HG03439 (cell line): ENCODE data around the gene HS6ST1.
A peak's percentile ranks its signal among the peaks of the same experiment; 100 is the strongest.

Experiments
- ATAC-seq: cut with Tn5 transposase; IDR thresholded peaks from one replicate; pipeline ENCODE4 v1.9.1; 2021; ENCODE audit warnings: mild to moderate bottlenecking, moderate library complexity; ENCODE audit not compliant: unreplicated experiment

HS6ST1 gene, protein sequence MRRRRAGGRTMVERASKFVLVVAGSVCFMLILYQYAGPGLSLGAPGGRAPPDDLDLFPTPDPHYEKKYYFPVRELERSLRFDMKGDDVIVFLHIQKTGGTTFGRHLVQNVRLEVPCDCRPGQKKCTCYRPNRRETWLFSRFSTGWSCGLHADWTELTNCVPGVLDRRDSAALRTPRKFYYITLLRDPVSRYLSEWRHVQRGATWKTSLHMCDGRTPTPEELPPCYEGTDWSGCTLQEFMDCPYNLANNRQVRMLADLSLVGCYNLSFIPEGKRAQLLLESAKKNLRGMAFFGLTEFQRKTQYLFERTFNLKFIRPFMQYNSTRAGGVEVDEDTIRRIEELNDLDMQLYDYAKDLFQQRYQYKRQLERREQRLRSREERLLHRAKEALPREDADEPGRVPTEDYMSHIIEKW

DNA sequence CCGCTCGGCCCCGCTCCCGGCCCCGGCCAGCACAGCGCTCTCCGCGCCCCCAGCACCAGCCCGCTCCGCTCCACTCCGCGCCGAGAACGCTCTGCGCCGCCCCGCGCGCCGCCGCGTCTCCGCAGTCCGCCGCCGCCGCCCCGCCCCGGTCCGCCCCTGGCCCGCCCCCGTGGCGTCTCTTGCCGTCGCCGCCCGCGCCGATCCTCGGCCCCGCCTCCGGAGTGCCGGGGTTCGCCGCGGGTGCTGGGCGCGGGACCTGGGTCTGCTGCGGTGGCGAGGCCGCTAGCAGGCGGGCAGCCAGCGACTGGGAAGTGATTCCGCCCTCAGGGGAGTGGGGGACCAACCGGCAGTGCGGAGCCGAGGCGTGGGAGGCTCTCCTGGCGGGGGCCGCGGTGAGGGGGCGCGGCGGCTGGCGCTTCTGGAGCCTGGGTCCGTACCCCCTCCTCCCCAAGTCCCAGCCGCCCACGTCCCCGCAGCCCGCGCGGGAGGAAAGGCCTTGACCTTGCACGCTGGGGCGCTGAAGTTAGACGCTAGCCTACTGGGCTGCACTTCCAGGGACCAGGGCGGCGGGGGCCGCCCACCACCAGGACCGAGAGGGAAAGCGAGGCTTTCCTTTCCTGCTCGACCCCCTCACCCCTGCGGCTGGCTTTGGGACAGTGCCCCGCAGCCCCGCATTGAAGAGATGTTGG lies at the start of gene HS6ST1:
Gene HS6ST1, minus strand, starts transcription at position 93 of the 689 bp plus-strand sequence. CDS start 305 bp downstream, outside the sequence.
- peak; percentile 64 for ATAC-seq

DNA sequence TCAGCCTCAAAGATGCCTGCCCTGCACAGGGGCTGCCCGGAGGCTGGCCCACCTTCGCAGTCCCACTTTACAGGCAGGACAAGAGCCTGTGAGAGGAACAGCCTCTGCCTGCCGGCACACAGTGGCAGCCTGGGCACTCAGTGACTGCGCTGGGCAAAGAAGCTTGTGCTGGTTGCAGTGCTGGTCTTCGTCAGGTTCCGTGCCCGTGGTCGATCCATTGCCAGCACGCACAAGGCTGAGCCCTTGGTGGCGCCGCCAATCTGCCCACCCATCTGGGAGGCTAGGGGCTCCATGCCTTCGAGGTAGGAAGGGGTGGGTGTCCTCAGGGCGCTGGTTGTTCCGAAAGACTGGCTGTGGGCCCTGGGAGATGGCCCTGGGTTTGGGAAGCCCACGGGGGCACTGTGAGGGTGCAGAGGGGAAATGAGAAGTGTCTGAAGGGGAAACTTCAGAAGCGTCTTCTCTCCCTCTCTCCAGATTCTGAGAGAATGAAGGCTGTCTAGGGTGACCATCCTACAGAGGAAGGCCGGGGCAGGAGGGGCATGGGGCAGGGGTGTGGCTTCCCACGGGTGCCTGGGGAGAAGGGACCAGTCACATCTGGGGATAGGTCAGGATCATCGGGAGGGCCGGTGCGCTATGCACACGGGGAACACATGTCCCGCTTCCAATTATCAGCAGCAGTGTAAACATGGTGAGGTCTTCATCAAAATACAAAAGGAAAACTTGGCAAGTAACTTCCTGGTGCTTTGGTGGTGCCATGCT lies 49.1 kb upstream of the HS6ST1 start:
- no peak for ATAC-seq

DNA sequence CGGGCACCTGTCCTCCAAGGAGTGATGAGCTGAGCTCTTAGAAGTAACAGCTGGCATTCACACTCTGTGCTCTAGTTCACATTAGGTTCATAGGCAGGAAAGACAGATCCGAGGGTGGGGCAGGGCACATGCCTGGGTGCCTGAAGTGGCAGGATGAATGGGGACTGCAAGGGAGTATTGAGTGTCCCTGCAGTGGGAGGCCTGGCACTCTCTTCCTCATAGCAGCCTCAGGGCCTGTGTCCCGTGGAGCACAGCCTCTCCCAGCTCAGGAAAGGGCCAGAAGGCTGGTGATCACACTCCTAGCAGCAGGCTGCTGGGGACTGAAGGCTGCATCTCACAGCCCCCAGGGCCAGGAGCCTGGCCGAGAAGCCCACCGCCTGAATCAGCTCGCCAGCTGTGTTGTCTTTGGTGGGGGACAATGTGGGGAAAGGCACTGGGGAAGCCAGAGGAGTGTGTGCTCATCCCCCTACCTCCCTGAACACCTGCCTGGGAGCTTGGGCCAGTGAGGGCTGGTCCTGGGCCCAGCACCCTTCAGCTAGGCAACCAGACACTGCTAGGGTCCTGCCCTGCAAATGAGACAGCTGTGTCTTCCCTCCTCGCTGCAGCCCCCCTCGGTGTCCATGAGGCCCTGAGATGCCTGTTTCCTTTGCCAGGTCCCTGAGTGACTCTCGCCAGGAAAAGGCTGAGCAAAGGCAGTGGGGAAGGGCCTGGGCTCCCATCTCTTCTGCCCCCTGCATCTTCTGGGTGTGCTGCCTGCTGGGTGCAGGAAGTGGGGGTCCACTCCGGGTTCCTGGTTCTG lies 48.2 kb upstream of the HS6ST1 start:
- ATAC-seq: no peak

DNA sequence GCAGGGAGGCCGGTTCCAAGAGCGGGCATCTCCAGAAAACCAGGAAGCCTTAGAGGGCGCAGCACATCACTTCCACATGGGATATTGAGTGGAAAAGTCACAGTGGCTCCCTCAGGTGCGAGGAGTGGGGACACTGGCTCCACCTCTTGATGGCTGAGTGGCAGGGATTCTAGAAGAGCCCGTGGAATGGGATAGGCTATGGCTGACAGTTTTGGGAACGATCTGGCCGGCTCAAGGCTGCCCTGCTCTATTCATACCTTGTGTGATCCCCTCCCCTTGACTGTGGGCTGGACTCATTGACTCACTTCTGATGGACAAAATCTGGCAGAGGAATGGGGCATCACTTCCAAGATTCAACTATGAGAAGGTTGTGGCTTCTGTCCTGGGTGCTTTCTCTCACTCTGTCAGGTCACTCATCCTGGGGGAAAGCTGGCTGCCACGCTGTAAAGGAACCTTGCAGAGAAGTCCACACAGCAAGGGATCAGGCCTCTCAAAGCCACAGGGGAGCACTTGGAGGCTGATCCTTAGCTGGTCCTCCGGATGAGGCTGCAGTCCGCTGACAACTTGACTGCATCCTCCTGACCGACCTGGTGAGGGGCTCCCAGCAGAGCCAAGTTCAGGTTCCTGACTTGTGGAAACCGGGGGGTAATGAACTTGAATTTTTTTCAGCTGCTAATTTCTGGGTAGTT lies 46.7 kb upstream of the HS6ST1 start:
- ATAC-seq: no peak

DNA sequence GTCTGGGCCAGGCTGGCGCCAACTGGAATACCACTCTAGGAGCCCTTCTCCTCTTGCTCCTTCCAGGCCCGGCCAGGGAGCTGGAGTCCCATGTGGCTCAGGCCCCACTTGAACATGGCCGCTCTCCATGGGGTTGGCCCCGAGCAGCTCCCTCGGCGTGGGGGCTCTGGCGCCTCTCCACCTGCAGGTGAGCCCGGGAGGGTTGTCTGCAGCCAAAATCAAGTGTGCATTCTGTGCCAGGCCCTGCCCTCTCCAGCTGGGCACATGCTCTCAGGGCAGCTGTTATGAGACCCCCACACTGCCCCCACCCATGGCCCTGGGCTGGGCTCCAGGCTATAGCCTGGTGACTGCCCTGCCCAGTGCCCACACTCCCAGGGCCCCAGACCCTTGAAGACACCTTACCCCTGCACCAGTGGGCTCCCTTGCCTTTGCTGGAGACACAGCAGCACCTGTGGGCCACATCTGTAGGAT lies 45.8 kb upstream of the HS6ST1 start:
- ATAC-seq: no peak

DNA sequence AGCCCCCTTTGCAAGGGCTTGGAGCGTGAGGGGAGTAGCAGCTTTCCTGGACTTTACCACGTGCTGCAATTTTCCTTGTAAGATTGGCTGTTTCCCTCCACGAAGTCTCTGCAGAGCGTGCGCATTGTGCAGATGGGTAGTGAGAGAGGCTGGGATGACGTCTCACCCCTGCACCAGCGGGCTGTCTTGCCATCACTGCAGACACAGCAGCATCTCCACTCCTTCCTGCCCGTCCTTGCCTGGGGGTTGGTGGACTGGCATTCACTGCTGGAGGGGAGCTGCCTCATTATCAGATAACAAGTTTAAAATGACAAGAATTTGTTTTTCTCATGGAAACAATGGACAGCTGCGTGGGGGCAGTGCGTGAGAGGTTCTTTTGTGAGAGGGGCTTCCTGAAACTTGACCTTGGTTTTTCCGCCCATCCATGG lies 45.3 kb upstream of the HS6ST1 start:
- no peak for ATAC-seq

DNA sequence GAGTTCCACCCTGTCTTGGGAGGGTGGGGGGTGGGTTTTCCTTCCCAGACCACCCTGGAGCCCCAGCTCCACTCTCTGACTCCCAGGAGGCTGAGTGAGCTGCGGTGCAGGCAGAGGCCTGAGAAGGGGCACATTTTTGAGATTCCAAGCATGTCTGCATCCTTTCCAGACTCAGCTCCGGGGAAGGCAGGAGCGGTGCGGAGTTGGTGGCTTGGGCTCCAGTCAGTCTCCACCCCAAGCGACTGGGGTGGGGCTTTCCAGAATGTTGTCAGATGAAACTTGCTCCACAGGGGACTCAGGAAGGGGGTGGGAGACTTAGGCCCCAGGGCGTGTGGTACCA lies 44.2 kb upstream of the HS6ST1 start:
- no peak for ATAC-seq

DNA sequence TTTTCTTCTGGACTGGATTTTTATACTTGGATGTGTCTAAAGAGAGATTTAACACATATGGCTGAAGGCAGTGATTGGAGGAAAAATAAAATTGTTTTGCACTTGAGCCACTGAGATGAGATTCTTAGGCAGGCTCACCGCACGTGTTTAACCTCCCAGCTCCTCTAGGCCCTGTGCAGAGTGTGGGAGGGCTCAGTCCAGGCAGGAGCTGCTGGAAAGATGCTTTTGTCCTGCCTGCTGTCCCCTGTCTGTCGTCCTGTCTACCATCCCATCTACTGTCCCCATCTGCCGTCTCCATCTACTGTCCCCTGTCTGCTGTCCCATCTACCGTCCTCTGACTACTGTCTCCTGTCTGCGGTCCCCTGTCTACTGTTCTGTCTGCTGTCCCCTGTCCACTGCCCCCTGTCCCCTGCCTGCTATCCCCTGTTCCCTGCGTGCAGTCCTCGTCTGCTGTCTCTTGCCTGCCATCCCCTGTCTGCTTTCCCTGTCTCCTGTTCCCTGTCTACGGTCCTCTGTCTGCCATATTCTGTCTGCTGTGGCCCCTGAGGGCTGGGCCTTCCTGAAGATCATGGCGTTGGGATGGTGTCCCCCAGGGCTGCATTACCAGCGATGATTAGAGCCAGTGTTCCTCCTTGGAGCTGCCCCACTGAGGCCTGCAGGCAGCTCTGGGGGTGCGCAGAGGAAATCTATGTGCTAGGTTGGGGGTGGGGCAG lies 43.7 kb upstream of the HS6ST1 start:
- ATAC-seq: no peak

DNA sequence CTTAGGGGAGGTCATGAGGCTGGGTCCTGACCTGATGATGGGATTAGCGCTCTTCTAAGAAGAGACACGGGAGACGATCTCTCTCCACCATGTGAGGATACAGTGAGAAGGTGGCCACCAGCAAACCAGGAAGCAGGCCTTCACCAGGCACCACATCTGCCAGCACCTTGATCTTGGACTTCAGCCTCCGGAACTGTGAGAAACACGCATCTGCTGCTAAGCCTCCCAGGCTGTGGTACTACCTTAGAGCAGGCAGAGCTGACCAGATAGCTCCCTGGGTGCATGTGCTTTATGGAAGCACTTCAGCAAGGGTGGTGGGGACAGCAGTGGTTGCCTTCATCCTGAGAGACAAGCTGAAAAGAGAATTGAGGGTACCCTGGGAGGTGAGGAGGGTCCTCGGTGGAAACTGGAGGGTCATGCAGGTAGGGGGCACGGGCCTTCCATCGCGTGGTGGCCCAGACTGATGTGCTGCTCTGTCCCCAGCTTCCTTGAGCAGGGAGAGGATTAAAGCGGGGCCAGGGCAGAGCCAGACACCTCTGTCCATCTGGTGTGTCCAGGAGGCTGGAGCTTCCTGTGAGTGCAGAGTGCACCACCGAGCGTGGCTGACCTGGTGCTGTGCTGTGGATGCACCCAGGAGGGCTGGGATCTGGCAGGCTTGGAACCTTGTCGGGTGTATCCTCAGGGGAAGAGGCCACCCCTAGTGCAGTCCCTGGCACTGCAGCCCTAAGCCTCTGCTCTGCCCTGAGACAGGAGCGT lies 42.9 kb upstream of the HS6ST1 start:
- no peak for ATAC-seq

DNA sequence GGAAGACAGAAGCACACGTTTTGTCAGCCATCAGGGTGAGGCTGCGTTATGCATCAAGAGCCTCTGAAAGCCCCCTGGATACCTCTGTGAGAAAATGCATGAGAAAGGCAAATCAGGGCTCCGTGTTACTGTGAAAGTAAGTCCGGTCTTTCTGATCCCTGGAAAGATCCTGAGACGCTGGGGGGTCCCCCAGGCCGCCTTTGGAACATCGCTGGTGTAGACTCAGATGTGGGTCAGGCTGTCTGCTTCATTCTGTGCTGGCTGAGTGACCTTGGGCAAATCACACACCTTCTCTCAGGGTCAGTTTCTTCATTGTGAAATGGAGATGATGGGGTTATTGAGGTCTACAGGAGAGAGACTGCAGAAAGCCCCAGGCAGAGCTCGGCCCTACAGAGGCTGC lies 42.0 kb upstream of the HS6ST1 start:
- no peak for ATAC-seq

DNA sequence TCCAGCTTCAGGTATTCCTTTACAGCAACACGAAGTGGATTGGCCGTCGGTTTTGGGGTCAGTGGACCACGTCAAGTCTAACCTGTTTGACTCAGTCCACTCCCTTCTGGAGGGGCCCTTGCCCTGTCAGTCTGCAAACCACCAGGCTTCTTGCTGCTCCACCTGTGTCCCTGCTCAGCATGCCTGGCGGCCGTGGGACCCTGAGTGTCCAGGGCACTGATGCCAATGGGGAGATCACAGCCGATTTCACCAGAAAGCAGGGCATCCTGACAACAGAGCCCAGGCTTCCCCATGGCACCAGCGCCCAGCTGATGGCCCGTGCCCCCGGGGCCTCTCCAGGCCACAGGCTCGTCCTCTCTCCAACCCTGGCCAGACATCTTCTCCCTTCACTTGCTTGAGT lies 41.2 kb upstream of the HS6ST1 start:
- no peak for ATAC-seq

DNA sequence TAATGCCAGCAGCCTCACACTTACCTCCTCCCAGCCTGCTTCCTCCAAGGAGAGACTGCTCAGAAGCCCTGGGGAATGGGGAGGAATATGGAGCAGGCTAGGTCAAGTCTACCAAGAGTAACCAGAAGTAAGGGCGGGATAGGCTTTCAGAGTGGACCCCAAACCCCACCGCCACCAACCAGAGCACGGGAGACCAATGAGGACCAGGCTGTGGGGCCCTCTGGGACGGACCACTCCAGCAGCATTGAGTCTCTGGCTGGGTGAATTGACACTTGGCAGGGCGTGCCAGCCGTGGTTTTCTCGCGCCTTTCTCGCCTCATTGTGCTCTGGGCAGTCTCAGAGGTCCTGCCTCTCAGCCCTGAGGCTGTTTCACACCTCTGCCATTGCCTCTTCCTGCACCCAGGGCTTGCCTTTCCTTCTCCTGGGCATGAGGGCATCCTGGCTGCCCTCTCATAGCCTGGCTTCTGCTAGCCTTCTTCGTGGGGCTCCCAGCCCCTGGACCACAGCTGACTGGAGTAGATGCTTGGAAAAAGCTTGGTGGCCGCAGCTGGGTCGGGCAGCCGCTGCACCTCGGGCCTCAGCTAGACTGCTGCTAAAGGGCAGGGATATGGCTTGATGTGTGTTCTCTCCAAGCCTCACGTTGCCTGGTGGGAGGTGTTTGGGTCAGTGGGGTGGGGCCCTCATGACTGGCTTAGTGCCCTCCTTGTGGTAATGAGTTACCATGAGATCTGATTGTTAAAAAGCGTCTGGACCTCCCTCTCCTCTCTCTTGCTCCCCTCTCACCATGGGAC lies 40.5 kb upstream of the HS6ST1 start:
- ATAC-seq: no peak

DNA sequence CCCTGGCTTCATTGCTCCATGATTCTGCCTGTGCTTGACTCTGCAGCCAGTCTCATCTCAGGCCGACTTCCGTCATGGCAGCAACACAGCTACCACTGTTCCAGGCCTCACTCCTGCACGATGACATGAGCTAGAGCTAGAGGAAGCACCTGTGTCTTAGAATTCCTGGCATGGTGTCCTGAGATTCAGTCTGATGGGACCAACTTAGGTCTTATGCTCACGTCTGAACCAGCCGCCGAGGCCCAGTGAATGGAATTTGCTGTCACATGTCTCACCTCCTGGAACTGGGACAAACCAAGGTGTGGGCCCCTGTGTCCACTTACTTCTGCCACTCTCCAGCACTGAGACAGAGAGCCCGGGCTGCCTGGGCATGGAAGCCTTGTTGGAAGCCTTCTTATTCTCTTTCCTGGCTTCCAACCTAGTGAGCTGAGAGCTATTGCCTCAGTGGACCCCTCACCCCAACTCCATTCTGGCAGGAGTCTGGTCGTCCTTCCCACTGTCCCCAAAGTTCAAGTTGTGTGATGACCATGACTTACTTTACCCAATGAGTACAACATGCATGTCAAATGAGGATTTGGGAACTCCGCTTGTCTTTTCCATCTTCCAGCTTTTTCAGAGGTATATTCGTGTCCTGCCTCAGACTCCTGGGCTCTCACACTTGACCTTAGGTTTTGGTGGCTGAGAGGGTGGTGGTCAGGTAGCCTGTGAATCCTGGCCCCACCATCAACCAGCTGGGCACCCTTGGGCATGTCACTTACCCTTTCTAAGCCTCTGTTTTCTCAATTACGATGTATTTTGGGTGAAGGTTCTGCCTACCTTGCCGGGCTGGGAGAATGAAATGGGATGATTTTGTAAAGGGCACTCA lies 39.1 kb upstream of the HS6ST1 start:
- ATAC-seq: no peak

DNA sequence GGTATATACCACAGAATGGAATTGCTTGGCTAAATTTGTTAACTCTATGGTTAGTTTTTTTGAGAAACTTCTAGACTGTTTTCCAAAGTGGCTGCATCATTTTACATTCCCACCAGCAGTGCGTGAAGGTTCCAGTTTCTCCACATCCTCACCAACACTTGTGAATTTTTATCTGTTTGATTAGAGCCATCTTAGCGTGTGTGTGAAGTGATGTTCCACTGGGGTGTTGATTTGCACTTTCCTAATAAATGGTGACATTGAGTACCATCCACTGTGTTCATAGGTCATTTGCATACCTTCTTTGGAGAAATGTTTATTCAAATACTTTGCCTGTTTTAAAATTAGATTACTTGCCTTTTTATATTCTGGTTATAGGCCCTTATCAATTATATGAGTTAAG lies 37.5 kb upstream of the HS6ST1 start:
- no peak for ATAC-seq

DNA sequence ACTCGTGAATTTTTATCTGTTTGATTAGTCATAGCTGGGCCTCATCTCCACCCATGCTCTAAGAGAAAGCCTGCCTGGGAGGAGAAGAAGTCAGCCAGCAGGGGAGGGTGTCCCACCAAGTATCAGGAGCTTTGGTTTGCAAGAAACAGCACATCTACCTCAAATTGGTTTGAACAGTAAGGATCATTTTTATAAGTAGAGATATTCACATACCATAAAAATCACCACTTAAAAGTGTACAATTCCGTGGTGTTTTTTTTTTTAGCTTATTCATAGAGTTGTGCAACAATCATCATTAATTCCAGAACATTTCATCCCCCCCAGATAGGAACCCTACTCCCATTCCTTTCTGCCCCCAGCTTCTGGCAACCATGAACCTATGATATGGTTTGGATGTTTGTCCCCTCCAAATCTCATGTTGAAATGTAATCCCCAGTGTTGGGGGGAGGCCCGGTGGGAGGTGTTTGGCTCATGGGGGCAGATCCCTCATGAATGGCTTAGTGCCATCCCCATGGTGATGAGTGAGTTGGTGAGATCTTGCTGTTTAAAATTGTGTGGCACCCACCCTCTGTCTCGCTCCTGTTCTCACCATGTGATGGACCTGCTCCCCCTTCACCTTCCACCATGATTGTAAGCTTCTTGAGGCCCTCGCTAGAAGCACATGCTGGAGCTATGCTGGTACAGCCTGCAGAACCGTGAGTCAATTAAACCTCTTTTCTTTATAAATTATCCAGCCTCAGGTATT lies 36.2 kb upstream of the HS6ST1 start:
- no peak for ATAC-seq

DNA sequence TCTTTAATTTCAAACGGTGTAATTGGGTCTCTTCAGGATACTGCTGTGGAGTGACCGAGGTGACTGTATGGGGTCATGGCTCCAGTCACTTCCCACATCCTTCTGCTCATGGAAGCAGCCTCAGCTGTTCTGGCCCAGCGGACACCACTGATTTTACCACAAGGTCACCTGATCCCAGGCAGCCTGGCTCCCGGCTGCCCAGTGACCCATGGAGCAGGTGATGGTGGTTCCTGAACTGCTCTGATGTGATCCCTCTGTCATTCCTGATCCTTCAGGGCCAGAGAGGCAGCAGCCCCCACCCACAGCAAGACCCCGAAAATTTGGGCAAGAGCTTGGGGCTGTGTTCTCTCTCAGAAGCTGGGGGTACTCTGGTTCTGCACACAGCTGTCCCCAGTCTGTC lies 35.5 kb upstream of the HS6ST1 start:
- ATAC-seq: no peak
